VCaP (cell line): ENCODE measurements around the gene MPO.
A peak's percentile ranks its signal among the peaks of the same experiment; 100 is the strongest.

Source experiments
- H3K27ac ChIP-seq: fragments of 450-650 bp; 2 replicates; pipeline ENCODE4 v1.5.1; 2017
- TF ChIP-seq, protein P1 (sequence below): fragments of 450-650 bp; conservative IDR thresholded peaks from 2 replicates; pipeline ENCODE4 v1.5.1; 2017; ENCODE audit warnings: mild to moderate bottlenecking, moderate library complexity

The MPO gene

DNA sequence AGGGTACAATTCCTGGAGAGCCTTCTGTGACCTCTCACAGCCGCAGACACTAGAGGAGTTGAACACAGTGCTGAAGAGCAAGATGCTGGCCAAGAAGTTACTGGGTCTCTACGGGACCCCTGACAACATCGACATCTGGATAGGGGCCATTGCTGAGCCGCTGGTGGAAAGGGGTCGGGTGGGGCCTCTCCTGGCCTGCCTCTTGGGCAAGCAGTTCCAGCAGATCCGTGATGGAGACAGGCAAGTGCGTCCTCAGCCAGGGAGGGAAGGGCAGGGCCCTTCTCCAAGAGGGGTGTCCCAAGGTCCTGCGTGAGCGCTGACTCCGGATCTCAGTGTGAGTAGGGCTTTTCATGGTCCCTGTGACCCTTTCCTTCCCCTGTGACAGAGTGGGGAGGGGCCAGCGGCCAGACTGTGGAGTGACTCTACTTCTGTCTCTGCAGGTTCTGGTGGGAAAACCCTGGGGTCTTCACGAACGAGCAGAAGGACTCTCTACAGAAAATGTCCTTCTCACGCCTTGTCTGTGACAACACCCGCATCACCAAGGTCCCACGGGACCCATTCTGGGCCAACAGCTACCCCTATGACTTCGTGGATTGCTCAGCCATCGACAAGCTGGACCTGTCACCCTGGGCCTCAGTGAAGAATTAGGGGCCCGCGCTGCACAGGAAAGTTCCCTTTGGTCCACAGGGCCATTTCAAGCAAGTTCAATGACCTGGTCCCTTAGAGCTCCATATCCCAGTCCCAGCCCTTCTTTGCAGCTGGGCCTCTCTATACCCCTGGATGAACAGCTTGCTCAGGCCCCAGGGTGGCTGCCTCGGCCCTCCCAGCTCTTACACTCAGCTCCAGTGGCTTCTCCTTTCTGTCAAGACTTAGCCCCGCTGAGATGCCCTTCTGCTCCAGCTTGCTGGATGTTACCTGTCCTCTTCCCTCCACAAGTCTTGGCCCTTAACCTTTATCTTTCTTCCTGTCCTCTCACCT is 13.1 kb downstream of the MPO start:
- H3K27ac ChIP-seq = no peak overlapping the region
- TF ChIP-seq, protein P1, sequence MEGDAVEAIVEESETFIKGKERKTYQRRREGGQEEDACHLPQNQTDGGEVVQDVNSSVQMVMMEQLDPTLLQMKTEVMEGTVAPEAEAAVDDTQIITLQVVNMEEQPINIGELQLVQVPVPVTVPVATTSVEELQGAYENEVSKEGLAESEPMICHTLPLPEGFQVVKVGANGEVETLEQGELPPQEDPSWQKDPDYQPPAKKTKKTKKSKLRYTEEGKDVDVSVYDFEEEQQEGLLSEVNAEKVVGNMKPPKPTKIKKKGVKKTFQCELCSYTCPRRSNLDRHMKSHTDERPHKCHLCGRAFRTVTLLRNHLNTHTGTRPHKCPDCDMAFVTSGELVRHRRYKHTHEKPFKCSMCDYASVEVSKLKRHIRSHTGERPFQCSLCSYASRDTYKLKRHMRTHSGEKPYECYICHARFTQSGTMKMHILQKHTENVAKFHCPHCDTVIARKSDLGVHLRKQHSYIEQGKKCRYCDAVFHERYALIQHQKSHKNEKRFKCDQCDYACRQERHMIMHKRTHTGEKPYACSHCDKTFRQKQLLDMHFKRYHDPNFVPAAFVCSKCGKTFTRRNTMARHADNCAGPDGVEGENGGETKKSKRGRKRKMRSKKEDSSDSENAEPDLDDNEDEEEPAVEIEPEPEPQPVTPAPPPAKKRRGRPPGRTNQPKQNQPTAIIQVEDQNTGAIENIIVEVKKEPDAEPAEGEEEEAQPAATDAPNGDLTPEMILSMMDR = no peak

DNA sequence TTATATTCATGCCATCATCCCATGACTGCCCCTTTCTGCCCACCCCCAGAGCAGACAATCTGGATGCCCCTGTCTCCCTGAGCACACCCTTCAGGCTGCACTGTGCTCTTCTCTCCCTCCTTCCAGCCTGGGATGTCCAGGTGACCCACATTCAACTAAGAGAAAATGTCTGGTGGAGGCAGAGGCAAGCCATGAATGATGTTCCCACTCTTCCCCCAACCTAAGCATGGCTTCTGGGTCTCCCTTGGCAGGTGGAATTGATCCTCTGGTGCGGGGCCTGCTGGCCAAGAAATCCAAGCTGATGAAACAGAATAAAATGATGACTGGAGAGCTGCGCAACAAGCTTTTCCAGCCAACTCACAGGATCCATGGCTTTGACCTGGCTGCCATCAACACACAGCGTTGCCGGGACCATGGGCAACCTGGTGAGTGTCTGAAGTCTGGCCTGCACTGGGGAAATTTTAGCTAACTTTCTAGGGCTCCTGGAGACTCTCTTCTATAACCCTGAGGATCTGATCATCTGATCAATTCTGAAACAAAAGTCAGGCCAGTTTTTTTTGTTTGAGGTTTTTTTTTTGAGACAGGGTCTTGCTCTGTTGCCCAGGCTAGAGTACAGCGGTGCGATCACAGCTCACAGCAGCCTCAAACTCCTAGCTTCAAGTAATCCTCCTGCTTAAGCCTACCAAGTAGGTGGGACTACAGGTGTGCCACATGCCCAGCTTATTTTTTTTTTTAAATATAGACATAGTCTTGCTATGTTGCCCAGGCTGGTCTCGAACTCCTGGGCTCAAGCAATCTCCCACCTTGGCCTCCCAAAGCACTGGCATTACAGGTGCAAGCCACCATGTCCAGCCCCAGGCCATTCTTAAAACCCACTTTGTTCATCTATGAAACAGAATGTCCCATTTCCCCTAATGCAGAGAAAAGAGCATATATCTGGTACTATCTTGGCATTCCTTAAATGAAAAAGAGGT is 14.5 kb downstream of the MPO start:
- TF ChIP-seq, protein P1 = no peak
- no peak overlapping the region for H3K27ac ChIP-seq

DNA sequence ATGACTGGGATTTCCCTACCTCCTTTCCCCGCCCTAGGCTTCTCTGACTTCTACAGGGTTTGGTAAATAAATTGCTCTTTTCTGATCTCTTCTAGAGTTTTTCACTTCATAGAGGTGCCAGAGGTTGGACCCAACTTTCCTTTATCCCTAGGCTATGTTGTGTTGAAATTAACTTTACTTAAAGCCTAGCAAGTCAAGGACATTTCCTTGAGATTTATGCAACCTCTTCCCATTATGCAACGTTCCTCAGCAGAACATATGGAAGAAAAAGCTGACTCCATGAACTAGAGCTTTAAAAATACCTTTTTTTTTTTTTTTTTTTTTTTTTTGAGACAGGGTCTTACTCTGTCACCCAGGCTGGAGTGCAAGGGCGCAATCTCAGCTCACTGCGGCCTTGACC is 15.5 kb downstream of the MPO start:
- TF ChIP-seq, protein P1 = no peak
- H3K27ac ChIP-seq = no peak overlapping the region

DNA sequence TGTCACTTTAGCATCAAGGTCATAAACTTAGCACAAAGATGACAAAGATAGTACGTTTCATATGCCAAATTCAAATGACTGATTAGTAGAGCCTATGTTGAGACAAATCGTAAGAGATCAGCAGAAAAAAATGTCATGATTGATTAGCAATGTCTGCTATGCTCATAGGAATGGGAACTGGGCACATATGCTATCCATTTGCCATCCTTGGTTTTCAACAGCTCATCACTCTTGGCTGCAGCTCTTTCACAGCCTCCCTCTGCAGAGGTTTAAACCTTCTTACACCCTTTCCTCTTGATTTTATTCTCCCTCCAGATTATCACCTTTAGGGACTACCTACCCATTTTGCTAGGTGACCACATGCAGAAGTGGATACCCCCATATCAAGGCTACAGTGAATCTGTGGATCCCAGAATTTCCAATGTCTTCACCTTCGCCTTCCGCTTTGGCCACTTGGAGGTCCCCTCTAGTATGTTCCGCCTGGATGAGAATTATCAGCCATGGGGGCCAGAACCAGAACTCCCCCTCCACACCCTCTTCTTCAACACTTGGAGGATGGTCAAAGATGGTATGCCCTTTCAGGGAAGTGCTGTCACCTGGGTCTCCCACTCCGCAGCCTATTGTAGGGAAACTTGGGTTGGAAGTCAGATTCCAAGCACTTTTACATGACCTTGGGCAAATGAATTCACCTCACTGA is 16.2 kb downstream of the MPO start:
- TF ChIP-seq, protein P1 = no peak
- no peak overlapping the region for H3K27ac ChIP-seq

DNA sequence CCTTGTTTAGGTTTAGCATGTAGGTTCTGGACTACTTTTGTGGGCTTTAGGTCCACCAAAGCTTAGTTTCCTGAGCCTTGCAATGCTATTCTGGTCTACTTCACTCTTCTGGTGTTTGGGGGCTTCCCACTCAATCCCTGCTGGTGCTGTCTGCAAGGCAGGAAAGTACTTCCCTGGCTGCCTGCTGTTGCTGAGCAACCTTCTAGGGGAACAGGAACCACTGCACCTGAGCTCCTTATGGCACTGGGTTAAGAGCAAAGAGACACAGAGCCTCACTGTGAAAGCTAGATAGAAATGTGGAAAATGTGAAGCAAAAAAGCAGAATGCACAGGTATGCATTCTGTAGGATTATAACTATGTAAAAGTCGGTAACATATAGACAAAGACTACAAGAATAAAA is 17.0 kb downstream of the MPO start:
- TF ChIP-seq, protein P1 = no peak
- no peak overlapping the region for H3K27ac ChIP-seq

DNA sequence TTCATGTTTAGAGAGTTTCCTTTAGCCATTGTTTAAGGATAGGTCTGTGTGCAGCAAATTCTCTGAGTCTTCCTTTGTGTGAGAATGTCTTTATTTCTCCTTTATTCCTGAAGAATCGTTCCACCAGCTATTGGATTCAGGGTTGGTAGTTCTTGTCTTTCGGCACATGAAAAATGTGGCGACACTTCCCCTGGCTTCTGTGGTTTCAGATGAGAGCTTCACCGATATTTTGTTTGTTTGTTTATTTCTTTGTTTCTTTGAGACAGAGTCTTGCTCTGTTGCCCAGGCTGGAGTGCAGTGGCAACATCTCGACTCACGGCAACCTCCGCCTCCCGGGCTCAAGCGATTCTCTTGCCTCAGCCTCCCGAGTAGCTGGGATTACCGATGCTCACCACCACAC is 18.6 kb downstream of the MPO start:
- TF ChIP-seq, protein P1 = no peak

DNA sequence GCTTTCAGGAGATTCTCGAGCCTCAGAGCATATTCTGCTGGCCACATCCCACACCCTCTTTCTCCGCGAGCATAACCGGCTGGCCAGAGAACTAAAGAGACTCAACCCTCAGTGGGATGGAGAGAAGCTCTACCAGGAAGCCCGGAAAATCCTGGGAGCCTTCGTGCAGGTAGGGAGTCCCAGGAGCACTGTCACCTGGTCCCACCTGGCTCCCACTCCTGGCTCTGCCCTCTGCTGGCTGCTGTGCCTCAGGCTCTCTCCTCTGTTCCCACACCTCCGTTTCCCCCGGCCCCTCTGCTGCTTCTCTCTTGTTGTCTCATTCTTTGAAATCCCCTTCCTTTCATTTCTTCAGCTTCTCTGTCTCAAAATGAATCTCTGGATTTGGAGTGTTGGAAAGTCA is 25.9 kb downstream of the MPO start:
- TF ChIP-seq, protein P1 = peak; percentile 62
- no peak overlapping the region for H3K27ac ChIP-seq

More for the DNA sequence above, 18.6 kb downstream of the MPO start:
- no peak overlapping the region for H3K27ac ChIP-seq
